Stimulated activated CD4-positive, alpha-beta T cell treated with anti-CD3 and anti-CD28 coated beads, Interleukin-15, amount 100 ng/mL, for 1 hour (primary cell): ENCODE measurements around the gene PRXL2B.

Experiments
- DNase-seq, 2 donors: peaks; one replicate each; pipeline ENCODE4 v3.0.0-alpha.2; 2020; ENCODE audit warnings: low read depth in 1 of 2, low spot score in 1 of 2

PRXL2B gene

GRCh38 chr1:2633366-2633935, 46.9 kb downstream of the PRXL2B start:
- no peak for DNase-seq

- no peak for DNase-seq
Observed at GRCh38 chr1:2633936-2634491, 47.4 kb downstream of the PRXL2B start.

GRCh38 chr1:2635361-2636010, 48.9 kb downstream of the PRXL2B start:
- no peak for DNase-seq

GRCh38 chr1:2636733-2637132, 50.2 kb downstream of the PRXL2B start:
- DNase-seq, result no peak

GRCh38 chr1:2637442-2638145, 51.0 kb downstream of the PRXL2B start:
- DNase-seq, result no peak

GRCh38 chr1:2638466-2639115, 52.0 kb downstream of the PRXL2B start:
- DNase-seq, result no peak

- no peak for DNase-seq
Observed at GRCh38 chr1:2639203-2639602, 52.6 kb downstream of the PRXL2B start.

GRCh38 chr1:2639607-2640521, 53.3 kb downstream of the PRXL2B start:
- DNase-seq, result no peak

GRCh38 chr1:2640626-2641025, 54.0 kb downstream of the PRXL2B start:
- no peak for DNase-seq
